ENCODE data around the gene CNTNAP4.

- TF ChIP-seq ATF2 (IDR thresholded peaks at IDR 0.05; ENCODE audit: low read length) = no peak
- no peak for TF ChIP-seq NFXL1 (IDR thresholded peaks at IDR 0.05; ENCODE audit: borderline replicate concordance)
These were observed 108.5 kb downstream of the CNTNAP4 start for GRCh38 chr16:76385601-76386230.

Measured in GM12878 (cell line).